ENCODE results near the gene LRRC28.

GRCh38 chr15:99250857-99251841 is at the start of gene LRRC28:
- TF ChIP-seq YY1 (IDR thresholded peaks at IDR 0.05; ENCODE audit: insufficient read depth, insufficient read length) (no peak), SUZ12 (IDR thresholded peaks at IDR 0.05; ENCODE audit: extremely low read depth, insufficient read depth, insufficient read length) (no peak), ZNF274 (IDR thresholded peaks at IDR 0.05; ENCODE audit: low read depth, low read length) (no peak)

All from NT2/D1 (cell line).